AG04450 (cell line): ENCODE results near the gene LY6G6C. TPM values are rescaled to one million over a fixed set of nuclear protein-coding genes. Genes with fewer than 3 reads are reported as not detected.
A peak's percentile ranks its signal among the peaks of the same experiment; 100 is the strongest.

Source experiments
- CTCF ChIA-PET: fragments of 300-600, 350-600 bp; formaldehyde crosslinking; extraction: SDS; loops from one replicate; lab custom pipeline; 2022; ENCODE audit warnings: antibody characterized with exemption, inconsistent platforms; lab: Charles Lee
- POLR2A ChIA-PET: fragments of 350-600 bp; formaldehyde crosslinking; extraction: SDS; loops from one replicate; lab custom pipeline; 2021; ENCODE audit warnings: antibody characterized with exemption, inconsistent platforms; lab: Yijun Ruan, JAX
- DNase-seq: peaks from one replicate; pipeline ENCODE4 v3.0.0-alpha.2; 2011; ENCODE audit warnings: low read depth, low spot score
- H3K27ac ChIP-seq: one replicate; pipeline ENCODE4 v1.5.1; 2012; ENCODE audit warnings: low read depth, low read length, control low read depth
- H3K27me3 ChIP-seq: one replicate; pipeline ENCODE4 v1.6.0; 2012; ENCODE audit warnings: low read length; ENCODE audit not compliant: control insufficient read depth, insufficient read depth
- H3K4me3 ChIP-seq: 2 replicates; pipeline ENCODE4 v1.5.1; 2011; ENCODE audit warnings: mild to moderate bottlenecking, low read depth, low read length, control low read depth
- H3K9me3 ChIP-seq: 2 replicates; pipeline ENCODE4 v1.5.1; 2012; ENCODE audit warnings: low read length; ENCODE audit not compliant: control insufficient read depth, insufficient read depth
- polyA plus RNA-seq: library from polyadenylated mRNA; depleted of rRNA; stranded (reverse); fragments of >200 nt; gene quantifications from 2 replicates; pipeline ENCODE4 v1.2.3, GENCODE V29; 2011
- TF ChIP-seq, protein P1 (sequence below): IDR thresholded peaks from 2 replicates; pipeline ENCODE4 v1.5.1; 2011; ENCODE audit warnings: low read depth, low read length, control low read depth, inconsistent platforms

Gene LY6G6C
- polyA plus RNA-seq, 1 experiment, result not detected

DNA sequence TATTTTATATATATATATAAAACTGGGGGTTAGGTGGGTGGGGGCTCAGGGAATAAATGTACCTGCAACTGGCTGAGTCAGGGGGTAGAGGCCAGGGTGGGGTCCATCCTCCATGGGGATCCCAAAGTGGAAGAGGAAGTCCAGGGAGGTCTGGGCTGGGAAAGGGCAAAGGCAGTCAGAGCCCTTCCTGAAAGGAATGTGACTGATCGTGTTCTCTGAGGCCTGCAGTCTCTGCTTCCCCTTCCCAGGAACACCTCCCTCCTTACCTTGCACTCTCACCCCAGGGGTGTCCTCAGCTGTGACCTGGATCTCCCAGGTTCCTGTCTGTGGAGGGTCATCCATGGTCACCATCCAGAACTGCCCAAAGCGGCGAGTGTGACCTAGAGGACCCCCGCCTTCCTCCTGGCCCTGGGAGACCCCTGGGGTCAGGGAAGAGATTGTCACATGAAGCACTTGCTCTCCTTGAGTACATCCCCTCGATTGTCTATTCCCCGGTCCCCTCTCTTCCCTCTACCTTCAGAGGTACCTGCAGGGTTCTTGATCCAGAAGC lies 45.6 kb upstream of the LY6G6C start:
- Histone ChIP-seq H3K27me3 (no peaks in the 10 kb centered on the region), H3K4me3 (no peak overlapping the region), H3K9me3 (no peaks in the 10 kb centered on the region; the same call in 1 of the 2 replicates), H3K27ac (no peak overlapping the region)
- POLR2A ChIA-PET, result interaction anchor here (1.0 kb wide), 1 partner anchor 55 kb away, joined by 3 read pairs; no protein-coding TSS in a partner anchor
- TF ChIP-seq, protein P1, sequence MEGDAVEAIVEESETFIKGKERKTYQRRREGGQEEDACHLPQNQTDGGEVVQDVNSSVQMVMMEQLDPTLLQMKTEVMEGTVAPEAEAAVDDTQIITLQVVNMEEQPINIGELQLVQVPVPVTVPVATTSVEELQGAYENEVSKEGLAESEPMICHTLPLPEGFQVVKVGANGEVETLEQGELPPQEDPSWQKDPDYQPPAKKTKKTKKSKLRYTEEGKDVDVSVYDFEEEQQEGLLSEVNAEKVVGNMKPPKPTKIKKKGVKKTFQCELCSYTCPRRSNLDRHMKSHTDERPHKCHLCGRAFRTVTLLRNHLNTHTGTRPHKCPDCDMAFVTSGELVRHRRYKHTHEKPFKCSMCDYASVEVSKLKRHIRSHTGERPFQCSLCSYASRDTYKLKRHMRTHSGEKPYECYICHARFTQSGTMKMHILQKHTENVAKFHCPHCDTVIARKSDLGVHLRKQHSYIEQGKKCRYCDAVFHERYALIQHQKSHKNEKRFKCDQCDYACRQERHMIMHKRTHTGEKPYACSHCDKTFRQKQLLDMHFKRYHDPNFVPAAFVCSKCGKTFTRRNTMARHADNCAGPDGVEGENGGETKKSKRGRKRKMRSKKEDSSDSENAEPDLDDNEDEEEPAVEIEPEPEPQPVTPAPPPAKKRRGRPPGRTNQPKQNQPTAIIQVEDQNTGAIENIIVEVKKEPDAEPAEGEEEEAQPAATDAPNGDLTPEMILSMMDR, result no peak
- CTCF ChIA-PET, result no interaction called here
- DNase-seq, result no peak

DNA sequence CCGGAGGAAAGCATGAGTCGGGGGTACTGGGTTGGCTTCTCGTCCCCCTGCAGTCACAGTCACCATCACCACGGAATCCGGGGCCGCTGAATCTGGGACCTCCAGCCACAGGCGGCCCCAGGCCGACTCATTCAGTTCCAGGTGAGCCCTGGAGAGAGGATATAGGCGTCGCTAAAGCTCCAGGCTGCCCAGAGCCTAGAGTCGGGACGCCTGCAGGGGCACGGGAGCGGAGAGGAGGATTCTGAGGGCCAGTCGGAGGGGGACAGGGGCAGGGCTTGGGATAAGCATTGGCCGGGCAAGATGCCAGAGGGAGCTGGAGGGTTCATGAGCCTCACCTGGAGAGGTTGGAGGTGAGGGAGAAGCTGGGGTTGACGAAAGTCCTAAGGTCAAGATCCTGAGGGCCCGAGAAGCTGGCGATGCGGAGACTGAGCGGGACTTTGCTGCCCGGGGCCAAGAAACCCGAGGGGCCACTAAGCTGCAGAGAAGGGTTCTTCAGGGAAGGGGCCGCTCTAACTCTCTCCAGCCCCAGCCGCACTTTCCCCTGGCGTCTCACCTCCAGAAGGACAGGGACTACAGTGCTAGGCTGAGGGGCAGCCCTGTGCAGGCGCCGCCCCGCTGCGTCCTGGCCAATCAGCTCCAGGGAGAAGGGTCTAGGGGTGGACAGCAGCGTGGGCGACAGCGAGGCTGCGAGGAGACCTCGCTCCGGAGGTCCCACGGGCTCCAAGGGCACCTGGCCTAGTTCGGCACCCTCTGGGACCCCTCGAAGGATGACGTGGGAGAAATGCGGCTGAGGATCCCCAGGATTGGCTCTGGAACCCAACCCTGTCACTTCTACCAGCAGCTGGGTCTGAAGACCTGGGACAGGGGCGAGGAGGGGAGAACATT lies 44.6 kb upstream of the LY6G6C start:
- Histone ChIP-seq H3K4me3 (peak overlapping the region; percentile 50), H3K9me3 (no peaks in the 10 kb centered on the region; the same call in 1 of the 2 replicates), H3K27me3 (no peaks in the 10 kb centered on the region), H3K27ac (no peak overlapping the region)
- ChIA-PET CTCF (interaction anchor here (0.9 to 1.1 kb wide), 2 partner anchors 25 to 30 kb away, joined by 3 read pairs; no protein-coding TSS in a partner anchor), POLR2A (interaction anchor here (0.6 to 1.0 kb wide), 2 partner anchors 56 to 61 kb away, joined by 3 to 4 read pairs; partner anchors contain the start of gene HSPA1B)
- DNase-seq, result no peak
- TF ChIP-seq, protein P1, result no peak

DNA sequence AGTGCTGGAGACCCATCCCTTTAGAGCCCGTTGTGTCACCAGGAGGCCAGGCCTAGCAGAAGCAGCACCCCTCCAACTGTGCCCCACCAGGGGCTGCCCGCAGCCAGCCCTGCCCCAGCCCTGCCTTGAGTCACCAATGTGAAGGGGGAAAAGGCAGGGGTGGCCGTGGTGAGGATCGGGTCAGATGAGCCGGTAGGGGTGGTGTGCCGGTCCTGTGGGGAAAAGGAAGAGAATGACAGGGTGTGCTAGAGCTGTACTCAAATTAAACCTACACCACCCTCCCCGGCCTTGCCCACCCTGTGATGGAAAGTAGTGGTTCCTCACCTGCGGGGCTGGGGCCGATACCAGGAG lies 44.0 kb upstream of the LY6G6C start:
- CTCF ChIA-PET, result interaction anchor here (1.1 kb wide), 1 partner anchor 26 kb away, joined by 3 read pairs; no protein-coding TSS in a partner anchor

DNA sequence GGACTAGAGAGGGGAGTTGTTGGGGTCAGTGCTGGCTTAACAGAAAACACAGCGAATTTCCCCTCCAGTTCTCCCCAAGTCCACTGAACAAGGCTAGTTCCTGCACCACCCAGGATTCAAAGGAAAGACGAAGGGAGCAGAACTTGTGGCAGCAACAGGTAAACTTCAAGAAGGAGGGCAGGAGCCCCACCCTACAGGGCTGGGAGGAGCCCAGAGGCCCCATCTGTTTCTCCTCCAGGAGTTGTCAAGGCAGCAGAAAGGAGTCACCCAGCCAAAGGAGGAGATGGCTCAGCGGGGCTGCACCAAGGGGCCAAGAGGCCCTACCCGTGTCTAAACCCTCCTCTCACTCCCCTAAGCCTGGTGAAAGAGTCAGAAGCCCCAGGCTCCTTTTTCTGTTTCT lies 42.7 kb upstream of the LY6G6C start:
- no peaks in the 10 kb centered on the region for H3K27me3 ChIP-seq
- ChIA-PET POLR2A (no interaction called here), CTCF (no interaction called here)
- no peak for DNase-seq
- TF ChIP-seq, protein P1, result no peak
- no peaks in the 10 kb centered on the region; the same call in 1 of the 2 replicates for H3K9me3 ChIP-seq
- H3K4me3 ChIP-seq, result no peak overlapping the region
- no peak overlapping the region for H3K27ac ChIP-seq

More for the DNA sequence above, 44.0 kb upstream of the LY6G6C start:
- H3K4me3 ChIP-seq, result no peak overlapping the region
- TF ChIP-seq, protein P1, result no peak
- POLR2A ChIA-PET, result no interaction called here
- H3K27me3 ChIP-seq, result no peaks in the 10 kb centered on the region
- H3K9me3 ChIP-seq, result no peaks in the 10 kb centered on the region; the same call in 1 of the 2 replicates
- DNase-seq, result no peak
- H3K27ac ChIP-seq, result no peak overlapping the region

DNA sequence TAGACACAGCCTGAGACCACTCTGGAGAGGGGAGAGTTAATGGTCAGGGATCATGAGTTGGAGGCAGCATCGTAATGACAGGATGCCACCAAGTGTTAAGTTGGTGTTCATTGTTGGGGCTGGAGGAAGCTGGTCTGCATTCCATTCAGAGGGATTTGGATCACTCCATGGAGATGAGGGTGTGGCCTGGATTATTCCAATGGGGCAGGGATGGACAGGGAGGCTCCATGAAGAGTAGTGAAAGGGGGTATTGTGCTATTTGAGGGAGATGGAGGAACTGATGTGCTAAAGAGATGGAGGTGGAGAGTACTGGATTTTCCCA lies 42.0 kb upstream of the LY6G6C start:
- TF ChIP-seq, protein P1, result no peak
- Histone ChIP-seq H3K9me3 (no peaks in the 10 kb centered on the region; the same call in 1 of the 2 replicates), H3K27me3 (no peaks in the 10 kb centered on the region), H3K4me3 (no peak overlapping the region), H3K27ac (no peak overlapping the region)
- POLR2A ChIA-PET, result no interaction called here
- DNase-seq, result no peak
- CTCF ChIA-PET, result no interaction called here
